G401.6 (cell line): ENCODE measurements around the gene FAM13A.
A peak's percentile ranks its signal among the peaks of the same experiment; 100 is the strongest.
"Not testable (repeated sequence)": the region's sequence is repeated elsewhere in the genome, so short reads cannot be mapped to it uniquely, and the experiment has no call there.

Experiments
- FAIRE-seq: peaks from 2 replicates; lab custom pipeline; 2012; peaks lifted over from hg19 to GRCh38; lab: Jason Lieb, UNC

FAM13A gene

DNA sequence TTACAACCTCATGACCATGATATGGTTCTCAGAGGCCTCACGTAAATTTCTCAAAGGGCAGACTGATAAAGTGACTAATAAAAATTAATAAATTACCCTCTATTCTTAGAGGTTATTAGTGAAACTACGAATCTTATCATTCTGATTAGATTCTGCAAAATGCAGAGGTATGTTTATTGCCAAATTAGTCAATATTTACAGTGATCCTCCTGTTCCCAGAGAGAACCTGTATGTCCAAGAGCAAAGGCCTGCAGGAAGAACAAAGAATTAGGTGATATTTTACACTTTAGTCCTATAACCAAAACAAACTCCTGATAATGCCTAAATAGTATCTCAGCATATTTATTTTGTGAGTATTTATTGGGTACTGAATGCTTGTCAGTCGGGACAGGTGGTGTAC is 58.1 kb downstream of the FAM13A start:
- FAIRE-seq = no peak

DNA sequence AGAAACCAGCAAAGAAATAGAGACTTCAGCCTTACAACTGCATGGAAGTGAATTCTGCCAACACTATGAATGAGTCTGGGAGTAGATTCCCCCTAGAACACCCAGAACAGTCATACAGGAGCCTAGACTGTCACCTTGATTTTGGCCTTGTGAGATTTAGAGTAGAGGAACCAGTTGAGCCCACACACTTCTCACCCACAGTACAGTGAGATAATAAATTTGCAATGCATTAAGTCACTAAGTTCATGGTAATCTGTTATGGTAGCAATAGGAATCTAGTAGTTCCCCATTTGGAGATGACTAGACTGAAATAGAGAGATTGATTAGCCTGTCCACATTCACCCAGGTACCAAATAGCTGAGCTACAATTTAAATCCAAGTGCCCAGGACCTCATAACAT is 59.0 kb downstream of the FAM13A start:
- FAIRE-seq = no peak

DNA sequence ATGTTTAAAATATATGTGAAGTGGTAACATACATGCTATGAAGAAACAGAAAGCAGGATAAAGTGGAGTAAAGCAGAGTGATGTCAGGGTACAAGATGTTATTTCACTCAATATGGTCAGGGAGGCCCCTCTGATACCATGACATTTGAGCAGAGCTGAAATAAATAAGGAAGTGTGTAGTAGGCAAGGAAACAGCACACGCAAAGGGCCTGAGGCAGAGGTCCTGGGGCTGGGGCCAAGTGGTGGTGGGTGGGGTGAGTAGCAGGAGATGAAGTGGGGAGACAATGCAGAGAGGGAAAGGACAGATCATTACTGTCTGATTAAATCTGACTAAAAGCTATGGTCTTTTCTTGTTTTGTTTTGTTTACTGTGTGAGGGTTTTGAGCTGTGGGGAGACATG is 61.1 kb downstream of the FAM13A start:
- FAIRE-seq = no peak

DNA sequence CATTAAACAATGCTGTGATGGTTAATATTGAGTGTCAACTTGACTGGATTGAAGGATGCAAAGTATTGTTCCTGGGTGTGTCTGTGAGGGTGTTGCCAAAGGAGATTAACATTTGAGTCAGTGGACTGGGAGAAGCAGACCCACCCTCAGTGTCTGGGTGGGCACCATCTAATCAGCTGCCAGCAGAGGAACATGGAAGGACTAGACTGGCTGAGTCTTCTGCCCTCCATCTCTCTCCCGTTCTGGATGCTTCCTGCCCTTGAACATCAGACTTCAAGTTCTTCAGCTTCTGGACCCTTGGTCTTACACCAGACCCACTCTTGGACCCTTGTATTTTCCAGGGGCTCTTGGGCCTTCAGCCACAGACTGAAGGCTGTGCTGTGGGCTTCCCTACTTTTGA is 61.7 kb downstream of the FAM13A start:
- not testable (repeated sequence) for FAIRE-seq

DNA sequence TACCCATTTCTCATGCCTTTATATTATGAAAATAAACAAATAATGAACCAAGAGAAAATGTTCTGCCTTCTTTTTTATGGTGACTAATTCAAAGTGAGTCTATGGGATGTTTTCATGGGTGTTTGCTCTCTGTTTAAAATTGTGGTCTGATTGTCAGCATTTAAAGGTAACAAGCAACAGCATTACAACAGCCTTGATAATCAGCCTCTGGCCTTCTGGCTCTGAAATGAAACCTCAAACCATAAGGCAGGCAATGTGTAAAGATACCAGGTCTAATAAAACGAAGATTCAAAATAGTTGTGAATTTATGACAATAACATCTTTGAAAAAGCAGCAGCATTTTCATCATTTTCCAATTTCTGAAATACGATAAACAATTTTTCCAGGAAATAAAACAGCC is 63.7 kb downstream of the FAM13A start:
- no peak for FAIRE-seq

DNA sequence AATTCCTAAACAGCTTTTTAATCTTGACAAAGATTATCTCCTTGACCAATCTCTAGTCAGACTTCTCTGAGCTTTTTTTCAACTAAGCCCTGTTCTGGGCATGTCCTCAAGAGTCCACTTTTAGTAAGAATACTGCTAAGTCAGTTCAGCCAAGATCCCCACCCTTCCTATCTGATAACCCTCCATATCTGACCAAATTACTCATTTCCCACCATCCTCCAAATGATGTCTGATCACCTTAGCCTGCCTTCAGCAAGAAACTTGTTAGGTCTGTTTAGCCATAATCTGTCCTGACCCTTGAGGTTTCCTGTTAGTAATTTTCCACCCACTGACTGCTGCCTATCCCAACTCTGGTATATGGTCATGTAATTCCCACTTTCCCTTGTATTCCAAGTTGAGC is 65.2 kb downstream of the FAM13A start:
- no peak for FAIRE-seq

DNA sequence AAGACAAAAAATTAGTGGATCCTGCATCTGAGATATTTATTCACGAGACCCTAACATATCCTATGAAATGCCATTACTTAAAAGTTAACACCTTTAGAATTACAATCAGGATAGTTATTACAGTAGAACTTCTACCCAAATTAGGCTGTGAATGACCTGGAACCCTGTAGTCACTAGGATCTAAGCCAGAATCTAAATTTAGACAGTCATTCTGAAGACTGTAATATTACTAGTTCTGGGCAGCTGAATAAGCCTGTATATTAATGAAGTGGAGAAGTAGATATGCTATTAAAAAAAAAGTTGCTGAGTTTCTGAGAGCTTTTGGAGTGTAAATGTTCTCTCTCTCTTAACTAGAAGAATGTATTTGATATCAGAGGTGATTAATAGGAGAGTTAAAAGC is 67.0 kb downstream of the FAM13A start:
- FAIRE-seq = no peak

DNA sequence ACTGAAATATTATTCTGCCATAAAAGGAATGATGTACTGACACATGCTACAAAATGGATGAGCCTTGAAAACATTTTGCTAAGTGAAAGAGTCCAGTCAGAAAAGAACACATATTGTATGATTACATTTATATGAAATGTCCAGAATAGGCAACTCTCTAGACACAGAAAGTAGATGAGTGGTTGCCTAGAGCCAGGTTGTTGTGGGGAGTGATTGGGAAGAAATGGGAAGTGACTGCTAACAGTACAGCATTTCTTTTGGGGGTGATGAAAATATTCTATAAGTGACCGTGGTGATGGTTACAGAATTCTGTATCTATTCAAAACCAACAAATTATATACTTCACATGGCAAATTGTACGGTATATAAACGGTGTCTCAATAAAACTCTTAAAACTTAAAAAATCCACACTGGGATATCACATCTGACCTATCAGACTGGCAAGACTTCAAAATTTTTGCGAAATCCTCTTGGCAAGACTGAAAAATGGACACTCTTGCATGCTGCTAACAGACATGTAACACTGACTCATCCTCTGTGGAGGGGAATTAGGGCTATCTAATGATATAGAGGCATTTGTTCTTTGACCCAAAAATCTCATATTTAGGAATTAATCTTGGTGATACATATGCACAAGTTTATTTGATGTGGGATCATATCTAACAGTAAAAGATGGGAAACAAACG is 71.8 kb downstream of the FAM13A start:
- FAIRE-seq = no peak

DNA sequence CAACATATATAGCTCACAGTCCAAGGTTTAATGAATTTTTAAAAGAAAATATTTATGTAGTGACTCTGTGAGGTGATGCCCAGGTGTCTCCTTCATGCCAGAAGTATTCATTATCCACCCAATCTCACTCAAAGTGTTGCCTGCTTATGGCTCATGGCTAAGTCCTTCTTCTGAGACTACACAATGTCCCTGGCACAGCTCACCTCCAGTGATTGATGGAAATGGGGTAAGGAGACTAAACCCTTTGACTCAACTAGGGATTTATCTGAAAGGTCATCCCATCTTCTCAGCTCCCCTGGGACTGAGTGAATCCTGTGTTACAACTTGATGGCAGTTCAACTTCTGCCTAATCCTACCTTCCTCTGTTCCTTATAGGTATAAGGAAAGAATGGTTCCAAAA is 74.2 kb downstream of the FAM13A start:
- no peak for FAIRE-seq

DNA sequence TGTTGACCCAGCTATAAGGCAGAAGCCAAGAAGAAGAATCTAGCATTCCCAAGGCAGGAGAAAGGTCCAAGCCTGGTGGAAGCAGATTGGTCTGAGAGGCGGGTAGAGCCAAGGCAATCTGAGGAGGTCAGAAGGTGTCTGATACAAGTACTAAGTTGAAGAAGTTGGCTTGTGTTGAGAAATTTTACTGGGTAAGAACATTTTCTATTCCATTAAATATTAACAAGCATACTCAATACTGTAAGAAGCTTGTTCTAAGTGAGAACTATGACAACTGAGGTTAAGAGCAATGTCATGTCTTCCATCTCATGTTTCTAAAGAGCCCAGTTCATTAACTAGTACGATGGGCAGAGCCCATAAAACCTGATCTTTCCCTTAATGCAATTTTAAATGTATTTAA is 75.0 kb downstream of the FAM13A start:
- FAIRE-seq = no peak

DNA sequence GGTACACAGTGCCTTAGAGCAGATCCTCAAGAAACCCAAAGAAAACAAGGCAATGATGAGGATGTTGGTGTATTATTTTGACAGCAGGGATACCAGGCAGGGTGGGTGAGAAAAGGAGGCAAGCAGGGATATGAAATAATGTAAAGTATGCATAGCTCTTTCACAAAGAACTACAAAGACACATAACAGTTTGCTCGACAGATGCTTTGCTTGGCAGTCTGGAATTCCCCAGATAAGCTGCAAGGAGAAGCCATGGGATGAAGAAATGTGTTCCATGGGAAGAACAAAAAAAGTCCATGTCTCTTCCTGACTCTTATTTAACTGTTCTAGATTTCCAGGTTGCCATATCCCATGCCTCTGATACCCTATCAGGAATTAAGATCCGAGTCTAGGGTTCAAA is 75.4 kb downstream of the FAM13A start:
- FAIRE-seq = no peak

DNA sequence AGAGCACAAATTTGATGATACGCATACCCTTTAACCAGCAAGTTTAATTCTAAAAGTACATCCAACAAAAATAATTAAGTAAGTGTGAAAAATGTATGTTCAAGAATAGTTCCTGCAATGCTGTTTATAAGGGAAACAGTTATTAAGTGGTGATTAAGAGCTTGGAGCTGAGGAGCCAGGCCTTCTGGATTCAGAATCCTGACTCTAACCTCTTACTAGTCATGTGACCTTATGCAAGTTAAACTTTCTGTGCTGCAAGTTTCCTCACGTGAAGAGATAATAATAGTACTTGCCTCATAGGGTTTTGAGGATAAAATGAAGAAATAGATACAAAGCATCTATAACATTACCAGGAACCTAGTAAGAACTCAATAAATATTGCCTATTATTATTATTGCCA is 77.7 kb downstream of the FAM13A start:
- no peak for FAIRE-seq

DNA sequence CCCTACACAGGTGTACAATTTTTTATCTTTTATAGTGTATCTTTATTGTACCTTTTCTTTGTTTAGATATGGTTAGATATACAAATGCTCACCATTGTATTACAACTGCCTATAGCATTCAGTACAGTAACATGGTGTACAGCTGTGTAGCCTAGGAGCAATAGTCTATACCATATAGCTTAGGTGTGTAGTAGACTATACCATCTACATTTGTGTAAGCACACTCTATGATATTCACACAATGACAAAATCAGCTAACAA is 80.3 kb downstream of the FAM13A start:
- no peak for FAIRE-seq

DNA sequence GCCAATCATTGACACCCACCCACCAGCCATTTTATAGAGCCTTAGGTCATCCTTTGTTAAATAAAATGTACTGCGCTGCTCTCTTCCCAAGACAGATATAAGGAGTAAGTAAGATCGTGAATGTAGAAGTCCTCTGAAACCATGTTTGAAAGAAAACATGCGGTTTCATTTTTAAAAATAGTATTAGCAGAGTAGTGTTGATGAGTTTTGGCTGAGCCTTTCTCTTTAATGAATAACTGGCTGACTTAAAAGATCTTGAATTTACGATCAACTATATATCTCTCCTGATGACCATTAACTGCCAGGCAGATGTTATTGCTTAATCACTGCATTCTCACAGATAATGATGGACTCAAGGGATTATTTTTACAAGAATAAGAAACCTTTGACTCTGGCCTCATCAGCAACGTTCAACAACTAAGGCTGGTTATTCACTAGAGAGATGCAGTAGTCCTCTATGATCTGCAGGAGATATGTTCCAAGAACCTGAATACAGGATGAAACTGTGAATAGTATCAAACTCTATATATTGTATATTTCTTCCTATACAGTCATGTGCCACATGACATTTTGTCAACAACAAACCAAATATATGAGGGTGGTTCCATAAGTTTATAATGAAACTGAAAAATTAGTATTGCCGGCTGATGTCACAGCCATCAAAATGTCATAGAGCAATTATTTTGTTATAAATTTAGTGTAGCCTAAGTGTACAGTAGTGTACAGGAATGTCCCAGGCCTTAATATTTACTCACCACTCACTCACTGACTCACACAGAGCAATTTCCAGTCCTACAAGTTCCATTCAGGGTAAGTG is 80.8 kb downstream of the FAM13A start:
- no peak for FAIRE-seq

DNA sequence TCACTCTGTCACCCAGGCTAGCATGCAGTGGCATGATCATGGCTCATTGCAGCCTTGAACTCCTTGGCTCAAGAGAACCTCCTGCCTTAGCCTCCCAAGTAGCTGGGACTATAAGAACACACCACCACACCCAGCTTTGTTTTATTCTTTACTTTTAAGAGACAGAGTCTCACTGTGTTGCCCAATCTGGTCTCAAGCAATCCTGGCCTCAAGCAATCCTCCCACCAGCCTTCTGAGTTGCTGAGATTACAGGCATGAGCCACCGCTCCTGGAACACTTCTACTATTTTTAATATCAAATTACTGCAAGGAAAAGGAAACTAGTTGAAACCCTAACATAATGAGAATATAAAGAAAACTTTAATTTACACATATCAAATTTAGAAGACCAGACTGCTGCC is 85.4 kb downstream of the FAM13A start:
- no peak for FAIRE-seq

DNA sequence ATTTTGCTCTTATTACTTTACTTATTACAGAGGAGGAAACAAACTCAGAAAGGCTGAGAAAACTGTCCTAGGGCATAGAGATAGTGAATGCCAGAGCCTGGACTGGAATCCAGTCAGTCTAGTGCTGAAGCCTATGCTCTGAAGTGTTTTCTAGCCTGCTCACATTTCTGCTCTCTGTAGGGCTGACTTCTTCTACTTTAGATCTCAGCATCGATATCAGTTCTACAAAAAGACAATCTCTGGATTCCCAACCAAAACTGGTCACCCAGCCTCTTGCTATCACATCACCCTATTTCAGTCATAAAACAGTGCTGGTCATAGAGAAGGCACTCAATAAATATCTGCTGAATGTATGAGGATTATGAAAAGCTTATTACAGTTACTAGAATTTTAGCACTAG is 87.2 kb downstream of the FAM13A start:
- FAIRE-seq = no peak

DNA sequence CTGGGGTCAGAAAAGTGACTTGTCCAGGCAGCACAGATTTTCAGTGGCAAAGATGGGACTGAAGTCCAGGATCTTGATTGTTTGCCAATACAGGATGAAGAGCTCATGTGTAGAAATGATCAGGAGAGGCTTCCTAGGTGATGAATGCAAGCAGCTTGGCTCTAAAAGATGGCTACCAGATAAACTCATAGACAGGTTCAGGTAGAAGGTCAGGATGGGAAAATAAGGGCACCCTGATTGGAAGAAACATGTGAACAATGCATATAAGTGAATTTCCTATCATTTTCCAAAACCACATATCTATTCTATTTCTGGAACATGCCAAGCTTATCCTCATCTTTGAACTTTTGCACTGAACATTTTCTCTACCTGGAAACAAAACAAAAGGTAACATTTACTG is 87.7 kb downstream of the FAM13A start:
- no peak for FAIRE-seq

DNA sequence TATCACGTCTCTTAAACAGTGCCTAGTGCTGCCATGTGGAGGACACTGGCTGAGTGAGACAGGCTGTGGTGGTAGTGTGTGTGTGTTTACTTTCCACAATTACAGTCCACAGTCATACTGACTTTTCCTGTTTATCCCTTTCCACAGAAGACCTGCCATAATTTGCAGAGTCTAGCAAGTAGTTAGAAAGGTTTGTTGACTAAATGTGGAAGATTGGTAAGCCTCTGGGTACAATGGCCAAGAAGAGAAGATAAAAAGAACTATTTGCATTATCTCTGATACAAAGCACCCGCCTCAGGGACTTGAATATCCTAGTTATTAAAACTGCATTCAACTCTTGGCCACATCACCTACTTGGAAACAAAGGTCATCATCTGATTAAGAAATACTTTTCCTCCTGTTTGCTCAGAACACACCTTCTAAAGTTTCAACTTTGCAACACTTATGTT is 89.1 kb downstream of the FAM13A start:
- no peak for FAIRE-seq

DNA sequence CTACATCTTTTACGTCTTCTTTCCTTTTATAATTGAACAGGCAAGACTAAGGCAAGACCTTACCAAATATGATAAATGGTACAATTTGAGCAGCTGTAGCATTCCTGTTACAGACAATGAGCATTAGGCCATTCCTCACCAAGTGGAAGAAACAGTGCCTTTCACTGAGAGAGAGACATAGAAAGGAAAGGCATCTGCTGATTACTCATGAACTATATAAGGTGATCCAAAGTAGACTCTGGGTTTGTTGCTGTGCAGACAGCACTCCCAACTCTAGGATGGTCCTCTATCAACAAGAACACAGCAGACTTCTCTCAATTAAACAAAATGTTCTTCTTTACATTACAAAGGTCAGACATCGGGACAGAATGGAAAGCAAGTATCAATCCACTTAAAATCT is 91.9 kb downstream of the FAM13A start:
- FAIRE-seq = no peak

DNA sequence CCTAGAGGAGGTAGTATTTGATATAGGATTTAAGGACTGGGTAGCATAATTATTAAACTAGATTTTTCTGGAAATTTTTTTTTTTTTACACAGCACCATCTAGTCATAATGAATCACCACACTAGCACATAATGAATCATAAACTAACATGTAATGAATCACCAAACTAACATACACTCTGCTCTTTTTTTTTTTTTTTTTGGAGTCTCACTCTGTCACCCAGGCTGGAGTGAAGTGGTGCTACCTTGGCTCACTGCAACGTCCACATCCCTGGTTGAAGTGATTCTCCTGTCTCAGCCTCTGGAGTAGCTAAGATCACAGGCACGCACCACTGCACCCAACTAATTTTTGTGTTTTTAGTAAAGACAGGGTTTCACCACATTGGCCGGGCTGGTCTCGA is 92.5 kb downstream of the FAM13A start:
- FAIRE-seq = peak; percentile 19

DNA sequence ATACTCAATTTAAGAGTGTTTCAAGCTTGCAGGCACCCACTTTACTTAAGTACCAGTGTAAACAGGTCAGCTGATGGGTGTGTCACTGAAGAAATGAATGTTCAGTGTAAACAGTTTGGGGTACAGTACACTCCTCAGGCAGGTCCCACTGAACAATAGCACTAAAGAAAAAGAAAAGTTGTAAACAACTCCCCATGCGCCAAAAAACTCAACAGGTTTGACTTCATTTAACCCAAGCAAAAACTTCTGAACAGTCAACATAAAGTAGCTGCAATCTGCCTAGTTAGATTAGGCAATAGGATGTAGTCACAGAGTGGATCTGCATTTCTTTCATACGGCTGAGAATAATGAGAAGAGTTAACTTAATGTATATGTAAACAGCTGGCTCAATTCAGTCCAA is 93.2 kb downstream of the FAM13A start:
- no peak for FAIRE-seq

DNA sequence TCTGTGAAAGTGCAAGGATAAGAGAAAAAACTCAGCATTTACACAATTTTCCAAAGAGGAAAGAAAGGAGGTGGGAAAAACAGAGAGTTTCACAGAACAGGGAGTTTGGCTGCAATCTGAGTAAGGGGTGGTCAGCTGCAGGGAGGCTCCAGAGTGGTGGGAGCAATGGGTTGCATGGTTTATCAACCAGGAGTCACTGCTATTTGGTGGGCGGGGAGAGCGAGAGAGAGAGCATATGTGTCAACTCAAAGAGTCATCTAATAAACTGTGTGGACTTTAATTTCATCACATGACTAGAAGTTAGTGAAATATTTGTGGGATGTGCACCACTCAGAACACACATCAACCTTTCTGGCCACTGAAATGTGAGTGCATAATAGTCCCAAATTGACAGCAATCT is 94.6 kb downstream of the FAM13A start:
- FAIRE-seq = no peak

DNA sequence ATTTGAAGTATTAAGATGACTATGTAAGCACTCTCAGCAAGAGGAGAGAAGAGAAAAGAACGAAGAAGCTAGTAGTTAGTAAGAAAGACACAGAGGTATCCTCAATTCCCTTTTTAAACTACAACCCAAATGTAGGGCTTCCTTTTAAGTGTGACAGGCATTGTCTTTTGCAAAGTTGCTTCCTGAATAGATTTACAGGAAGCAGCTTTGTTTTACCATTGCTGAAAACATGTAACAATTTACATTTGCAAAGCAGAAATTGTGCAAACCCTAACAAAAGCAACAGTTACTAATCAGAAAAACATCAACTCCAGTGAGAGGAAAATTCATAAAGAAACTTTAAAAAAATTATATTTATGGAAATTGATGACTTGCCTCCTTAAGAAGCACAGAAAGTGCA is 96.4 kb downstream of the FAM13A start:
- no peak for FAIRE-seq

DNA sequence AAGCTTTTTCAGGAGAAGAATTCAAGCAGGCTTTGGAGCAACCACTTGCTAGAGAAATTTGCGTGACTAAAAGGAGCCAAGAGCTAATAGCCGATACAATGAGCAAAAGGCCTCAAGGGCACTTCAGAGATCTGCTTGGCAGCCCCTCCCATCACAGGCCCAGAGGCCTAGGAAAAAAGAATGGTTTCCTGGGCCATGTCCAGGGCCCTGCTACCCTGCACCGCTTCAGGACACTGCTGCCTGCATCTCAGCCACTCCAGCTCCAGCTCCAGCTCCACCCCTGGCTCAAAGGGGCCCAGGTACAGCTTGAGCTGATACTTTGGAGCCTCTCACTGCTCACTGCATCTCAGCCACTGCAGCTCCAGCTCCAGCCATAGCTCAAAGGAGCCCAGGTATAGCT is 98.9 kb downstream of the FAM13A start:
- FAIRE-seq = no peak
